ENCODE measurements around the gene ST7.

ST7 gene

GRCh38 chr7:117015258-117016184 is 62.2 kb downstream of the ST7 start:
- Histone ChIP-seq H3K9ac (ENCODE audit: low read length) (no peak overlapping the region), H3K4me1 (ENCODE audit: control insufficient read depth, insufficient read depth, low read length) (no peaks in the 10 kb centered on the region), H3K27me3 (ENCODE audit: control insufficient read depth, insufficient read depth, low read length) (no peaks in the 10 kb centered on the region), H3K36me3 (ENCODE audit: control insufficient read depth, insufficient read depth, low read length) (no peaks in the 10 kb centered on the region), H3K9me3 (ENCODE audit: control insufficient read depth, low read length) (no peaks in the 10 kb centered on the region), H3K4me3 (ENCODE audit: low read length) (no peak overlapping the region)

GRCh38 chr7:117017017-117017451 is 63.7 kb downstream of the ST7 start:
- H3K9ac ChIP-seq (ENCODE audit: low read length): no peak overlapping the region
- no peaks in the 10 kb centered on the region for H3K9me3 ChIP-seq (ENCODE audit: control insufficient read depth, low read length)
- no peaks in the 10 kb centered on the region for H3K4me1 ChIP-seq (ENCODE audit: control insufficient read depth, insufficient read depth, low read length)
- H3K27me3 ChIP-seq (ENCODE audit: control insufficient read depth, insufficient read depth, low read length): no peaks in the 10 kb centered on the region
- no peak overlapping the region for H3K4me3 ChIP-seq (ENCODE audit: low read length)
- H3K36me3 ChIP-seq (ENCODE audit: control insufficient read depth, insufficient read depth, low read length): no peaks in the 10 kb centered on the region

- Histone ChIP-seq H3K36me3 (ENCODE audit: control insufficient read depth, insufficient read depth, low read length) (no peaks in the 10 kb centered on the region), H3K9ac (ENCODE audit: low read length) (no peak overlapping the region), H3K27me3 (ENCODE audit: control insufficient read depth, insufficient read depth, low read length) (no peaks in the 10 kb centered on the region), H3K4me3 (ENCODE audit: low read length) (no peak overlapping the region), H3K4me1 (ENCODE audit: control insufficient read depth, insufficient read depth, low read length) (no peaks in the 10 kb centered on the region), H3K9me3 (ENCODE audit: control insufficient read depth, low read length) (no peaks in the 10 kb centered on the region)
Observed at GRCh38 chr7:117017702-117018266, 64.5 kb downstream of the ST7 start.

GRCh38 chr7:117018713-117019112 is 65.4 kb downstream of the ST7 start:
- H3K4me3 ChIP-seq (ENCODE audit: low read length): no peak overlapping the region

GRCh38 chr7:117019287-117019686 is 66.0 kb downstream of the ST7 start:
- Histone ChIP-seq H3K9me3 (ENCODE audit: control insufficient read depth, low read length) (no peaks in the 10 kb centered on the region), H3K27me3 (ENCODE audit: control insufficient read depth, insufficient read depth, low read length) (no peaks in the 10 kb centered on the region), H3K9ac (ENCODE audit: low read length) (no peak overlapping the region), H3K4me1 (ENCODE audit: control insufficient read depth, insufficient read depth, low read length) (no peaks in the 10 kb centered on the region), H3K36me3 (ENCODE audit: control insufficient read depth, insufficient read depth, low read length) (no peaks in the 10 kb centered on the region), H3K4me3 (ENCODE audit: low read length) (no peak overlapping the region)

More at GRCh38 chr7:117018713-117019112, 65.4 kb downstream of the ST7 start:
- H3K4me1 ChIP-seq (ENCODE audit: control insufficient read depth, insufficient read depth, low read length): no peaks in the 10 kb centered on the region
- no peaks in the 10 kb centered on the region for H3K9me3 ChIP-seq (ENCODE audit: control insufficient read depth, low read length)
- H3K27me3 ChIP-seq (ENCODE audit: control insufficient read depth, insufficient read depth, low read length): no peaks in the 10 kb centered on the region
- no peaks in the 10 kb centered on the region for H3K36me3 ChIP-seq (ENCODE audit: control insufficient read depth, insufficient read depth, low read length)
- no peak overlapping the region for H3K9ac ChIP-seq (ENCODE audit: low read length)

GRCh38 chr7:117019786-117020590 is 66.7 kb downstream of the ST7 start:
- Histone ChIP-seq H3K27me3 (ENCODE audit: control insufficient read depth, insufficient read depth, low read length) (no peaks in the 10 kb centered on the region), H3K9me3 (ENCODE audit: control insufficient read depth, low read length) (no peaks in the 10 kb centered on the region), H3K9ac (ENCODE audit: low read length) (peak overlapping the region; percentile 17), H3K36me3 (ENCODE audit: control insufficient read depth, insufficient read depth, low read length) (no peaks in the 10 kb centered on the region), H3K4me3 (ENCODE audit: low read length) (no peak overlapping the region), H3K4me1 (ENCODE audit: control insufficient read depth, insufficient read depth, low read length) (no peaks in the 10 kb centered on the region)

- H3K4me3 ChIP-seq (ENCODE audit: low read length): no peak overlapping the region
- H3K4me1 ChIP-seq (ENCODE audit: control insufficient read depth, insufficient read depth, low read length): no peaks in the 10 kb centered on the region
- H3K9ac ChIP-seq (ENCODE audit: low read length): no peak overlapping the region
- H3K9me3 ChIP-seq (ENCODE audit: control insufficient read depth, low read length): no peaks in the 10 kb centered on the region
- H3K36me3 ChIP-seq (ENCODE audit: control insufficient read depth, insufficient read depth, low read length): no peaks in the 10 kb centered on the region
- no peaks in the 10 kb centered on the region for H3K27me3 ChIP-seq (ENCODE audit: control insufficient read depth, insufficient read depth, low read length)
Observed at GRCh38 chr7:117020591-117020973, 67.3 kb downstream of the ST7 start.

GRCh38 chr7:117021366-117021765 is 68.1 kb downstream of the ST7 start:
- Histone ChIP-seq H3K4me3 (ENCODE audit: low read length) (no peak overlapping the region), H3K9ac (ENCODE audit: low read length) (no peak overlapping the region), H3K4me1 (ENCODE audit: control insufficient read depth, insufficient read depth, low read length) (no peaks in the 10 kb centered on the region), H3K36me3 (ENCODE audit: control insufficient read depth, insufficient read depth, low read length) (no peaks in the 10 kb centered on the region), H3K9me3 (ENCODE audit: control insufficient read depth, low read length) (no peaks in the 10 kb centered on the region), H3K27me3 (ENCODE audit: control insufficient read depth, insufficient read depth, low read length) (no peaks in the 10 kb centered on the region)

- Histone ChIP-seq H3K27me3 (ENCODE audit: control insufficient read depth, insufficient read depth, low read length) (no peaks in the 10 kb centered on the region), H3K9ac (ENCODE audit: low read length) (no peak overlapping the region), H3K4me1 (ENCODE audit: control insufficient read depth, insufficient read depth, low read length) (no peaks in the 10 kb centered on the region), H3K4me3 (ENCODE audit: low read length) (no peak overlapping the region), H3K9me3 (ENCODE audit: control insufficient read depth, low read length) (no peaks in the 10 kb centered on the region), H3K36me3 (ENCODE audit: control insufficient read depth, insufficient read depth, low read length) (no peaks in the 10 kb centered on the region)
Observed at GRCh38 chr7:117021986-117022385, 68.7 kb downstream of the ST7 start.

- H3K9me3 ChIP-seq (ENCODE audit: control insufficient read depth, low read length): no peaks in the 10 kb centered on the region
- no peaks in the 10 kb centered on the region for H3K36me3 ChIP-seq (ENCODE audit: control insufficient read depth, insufficient read depth, low read length)
- H3K9ac ChIP-seq (ENCODE audit: low read length): no peak overlapping the region
- H3K27me3 ChIP-seq (ENCODE audit: control insufficient read depth, insufficient read depth, low read length): no peaks in the 10 kb centered on the region
- H3K4me3 ChIP-seq (ENCODE audit: low read length): no peak overlapping the region
- H3K4me1 ChIP-seq (ENCODE audit: control insufficient read depth, insufficient read depth, low read length): no peaks in the 10 kb centered on the region
Observed at GRCh38 chr7:117023325-117023854, 70.1 kb downstream of the ST7 start.

- no peaks in the 10 kb centered on the region for H3K27me3 ChIP-seq (ENCODE audit: control insufficient read depth, insufficient read depth, low read length)
- no peak overlapping the region for H3K9ac ChIP-seq (ENCODE audit: low read length)
- H3K4me3 ChIP-seq (ENCODE audit: low read length): no peak overlapping the region
- H3K36me3 ChIP-seq (ENCODE audit: control insufficient read depth, insufficient read depth, low read length): no peaks in the 10 kb centered on the region
- H3K9me3 ChIP-seq (ENCODE audit: control insufficient read depth, low read length): no peaks in the 10 kb centered on the region
- no peaks in the 10 kb centered on the region for H3K4me1 ChIP-seq (ENCODE audit: control insufficient read depth, insufficient read depth, low read length)
Observed at GRCh38 chr7:117024811-117025210, 71.5 kb downstream of the ST7 start.

- H3K4me1 ChIP-seq (ENCODE audit: control insufficient read depth, insufficient read depth, low read length): no peaks in the 10 kb centered on the region
- H3K36me3 ChIP-seq (ENCODE audit: control insufficient read depth, insufficient read depth, low read length): no peaks in the 10 kb centered on the region
- no peak overlapping the region for H3K9ac ChIP-seq (ENCODE audit: low read length)
- H3K9me3 ChIP-seq (ENCODE audit: control insufficient read depth, low read length): no peaks in the 10 kb centered on the region
- no peak overlapping the region for H3K4me3 ChIP-seq (ENCODE audit: low read length)
- H3K27me3 ChIP-seq (ENCODE audit: control insufficient read depth, insufficient read depth, low read length): no peaks in the 10 kb centered on the region
Observed at GRCh38 chr7:117025891-117026290, 72.6 kb downstream of the ST7 start.

Measured in mucosa of stomach (tissue), 1 donor.